ENCODE data around the gene CD93. TPM values are rescaled to one million over a fixed set of nuclear protein-coding genes. Genes with fewer than 3 reads are reported as not detected.

Gene CD93
- polyA plus RNA-seq, 1 donor, result 17.3 TPM

GRCh38 chr20:23128461-23129125, 42.5 kb upstream of the CD93 start:
- Histone ChIP-seq H3K27me3 (ENCODE audit: control insufficient read depth, insufficient read depth, low read length) (no peaks in the 10 kb centered on the region), H3K27ac (ENCODE audit: low read length) (no peak overlapping the region), H3K36me3 (ENCODE audit: control insufficient read depth, insufficient read depth, low read length) (no peaks in the 10 kb centered on the region), H3K4me1 (ENCODE audit: control insufficient read depth, insufficient read depth, low read length) (peaks cover 11% of the 10 kb centered on the region), H3K9me3 (ENCODE audit: control insufficient read depth, low read depth, low read length) (no peaks in the 10 kb centered on the region), H3K4me3 (ENCODE audit: low read length) (no peak overlapping the region)
- no peak for DNase-seq
- WGBS (ENCODE audit: insufficient coverage, low lambda C conversion rate), result 100% methylated on average over 3 of the region's 13 CpGs

- WGBS (ENCODE audit: insufficient coverage, low lambda C conversion rate), result no CpG with 5 or more reads among the region's 14 CpGs
- DNase-seq, result no peak
- no peak overlapping the region for H3K27ac ChIP-seq (ENCODE audit: low read length)
- H3K4me1 ChIP-seq (ENCODE audit: control insufficient read depth, insufficient read depth, low read length), result peaks cover 11% of the 10 kb centered on the region
- H3K9me3 ChIP-seq (ENCODE audit: control insufficient read depth, low read depth, low read length), result no peaks in the 10 kb centered on the region
- H3K27me3 ChIP-seq (ENCODE audit: control insufficient read depth, insufficient read depth, low read length), result peaks cover 4% of the 10 kb centered on the region
- H3K36me3 ChIP-seq (ENCODE audit: control insufficient read depth, insufficient read depth, low read length), result no peaks in the 10 kb centered on the region
- no peak overlapping the region for H3K4me3 ChIP-seq (ENCODE audit: low read length)
Measured at GRCh38 chr20:23127506-23128279, 41.6 kb upstream of the CD93 start.

- no peak for DNase-seq
- Histone ChIP-seq H3K36me3 (ENCODE audit: control insufficient read depth, insufficient read depth, low read length) (no peaks in the 10 kb centered on the region), H3K27me3 (ENCODE audit: control insufficient read depth, insufficient read depth, low read length) (peaks cover 4% of the 10 kb centered on the region), H3K4me1 (ENCODE audit: control insufficient read depth, insufficient read depth, low read length) (peaks cover 5% of the 10 kb centered on the region), H3K4me3 (ENCODE audit: low read length) (no peak overlapping the region), H3K27ac (ENCODE audit: low read length) (no peak overlapping the region), H3K9me3 (ENCODE audit: control insufficient read depth, low read depth, low read length) (no peaks in the 10 kb centered on the region)
- WGBS (ENCODE audit: insufficient coverage, low lambda C conversion rate), result no CpG with 5 or more reads among the region's 12 CpGs
Measured at GRCh38 chr20:23126281-23127061, 40.3 kb upstream of the CD93 start.

GRCh38 chr20:23125625-23126191, 39.6 kb upstream of the CD93 start:
- peak in 1 of 2 donors; percentile 15 for DNase-seq
- no peak overlapping the region for H3K4me3 ChIP-seq (ENCODE audit: low read length)
- peaks cover 9% of the 10 kb centered on the region for H3K27me3 ChIP-seq (ENCODE audit: control insufficient read depth, insufficient read depth, low read length)
- H3K4me1 ChIP-seq (ENCODE audit: control insufficient read depth, insufficient read depth, low read length), result peaks cover 5% of the 10 kb centered on the region
- no CpG with 5 or more reads among the region's 5 CpGs for WGBS (ENCODE audit: insufficient coverage, low lambda C conversion rate)
- no peaks in the 10 kb centered on the region for H3K9me3 ChIP-seq (ENCODE audit: control insufficient read depth, low read depth, low read length)
- H3K36me3 ChIP-seq (ENCODE audit: control insufficient read depth, insufficient read depth, low read length), result no peaks in the 10 kb centered on the region
- no peak overlapping the region for H3K27ac ChIP-seq (ENCODE audit: low read length)

GRCh38 chr20:23125159-23125558, 39.0 kb upstream of the CD93 start:
- Histone ChIP-seq H3K4me1 (ENCODE audit: control insufficient read depth, insufficient read depth, low read length) (peaks cover 5% of the 10 kb centered on the region), H3K36me3 (ENCODE audit: control insufficient read depth, insufficient read depth, low read length) (no peaks in the 10 kb centered on the region), H3K9me3 (ENCODE audit: control insufficient read depth, low read depth, low read length) (no peaks in the 10 kb centered on the region), H3K27me3 (ENCODE audit: control insufficient read depth, insufficient read depth, low read length) (peaks cover 13% of the 10 kb centered on the region), H3K4me3 (ENCODE audit: low read length) (no peak overlapping the region), H3K27ac (ENCODE audit: low read length) (no peak overlapping the region)
- no CpG with 5 or more reads among the region's 5 CpGs for WGBS (ENCODE audit: insufficient coverage, low lambda C conversion rate)
- DNase-seq, result peak in 1 of 2 donors; percentile 44

GRCh38 chr20:23123886-23124285, 37.8 kb upstream of the CD93 start:
- no peak overlapping the region for H3K27ac ChIP-seq (ENCODE audit: low read length)
- H3K9me3 ChIP-seq (ENCODE audit: control insufficient read depth, low read depth, low read length), result no peaks in the 10 kb centered on the region
- no peak overlapping the region for H3K4me3 ChIP-seq (ENCODE audit: low read length)
- DNase-seq, result no peak
- H3K4me1 ChIP-seq (ENCODE audit: control insufficient read depth, insufficient read depth, low read length), result peaks cover 5% of the 10 kb centered on the region
- WGBS (ENCODE audit: insufficient coverage, low lambda C conversion rate), result no CpG with 5 or more reads among the region's 10 CpGs
- H3K36me3 ChIP-seq (ENCODE audit: control insufficient read depth, insufficient read depth, low read length), result no peaks in the 10 kb centered on the region
- H3K27me3 ChIP-seq (ENCODE audit: control insufficient read depth, insufficient read depth, low read length), result peaks cover 15% of the 10 kb centered on the region

- WGBS (ENCODE audit: insufficient coverage, low lambda C conversion rate), result no CpG with 5 or more reads among the region's 18 CpGs
- H3K36me3 ChIP-seq (ENCODE audit: control insufficient read depth, insufficient read depth, low read length), result no peaks in the 10 kb centered on the region
- H3K9me3 ChIP-seq (ENCODE audit: control insufficient read depth, low read depth, low read length), result no peaks in the 10 kb centered on the region
- no peak overlapping the region for H3K27ac ChIP-seq (ENCODE audit: low read length)
- H3K4me1 ChIP-seq (ENCODE audit: control insufficient read depth, insufficient read depth, low read length), result peaks cover 5% of the 10 kb centered on the region
- no peak for DNase-seq
- no peak overlapping the region for H3K4me3 ChIP-seq (ENCODE audit: low read length)
- H3K27me3 ChIP-seq (ENCODE audit: control insufficient read depth, insufficient read depth, low read length), result peaks cover 15% of the 10 kb centered on the region
Measured at GRCh38 chr20:23122796-23123655, 36.9 kb upstream of the CD93 start.

GRCh38 chr20:23122321-23122720, 36.2 kb upstream of the CD93 start:
- WGBS (ENCODE audit: insufficient coverage, low lambda C conversion rate), result no CpG with 5 or more reads among the region's 9 CpGs
- no peaks in the 10 kb centered on the region for H3K36me3 ChIP-seq (ENCODE audit: control insufficient read depth, insufficient read depth, low read length)
- peaks cover 15% of the 10 kb centered on the region for H3K27me3 ChIP-seq (ENCODE audit: control insufficient read depth, insufficient read depth, low read length)
- no peak overlapping the region for H3K4me3 ChIP-seq (ENCODE audit: low read length)
- no peaks in the 10 kb centered on the region for H3K9me3 ChIP-seq (ENCODE audit: control insufficient read depth, low read depth, low read length)
- no peak overlapping the region for H3K27ac ChIP-seq (ENCODE audit: low read length)
- DNase-seq, result no peak
- peaks cover 5% of the 10 kb centered on the region for H3K4me1 ChIP-seq (ENCODE audit: control insufficient read depth, insufficient read depth, low read length)

- peaks cover 15% of the 10 kb centered on the region for H3K27me3 ChIP-seq (ENCODE audit: control insufficient read depth, insufficient read depth, low read length)
- peaks cover 5% of the 10 kb centered on the region for H3K4me1 ChIP-seq (ENCODE audit: control insufficient read depth, insufficient read depth, low read length)
- no peaks in the 10 kb centered on the region for H3K36me3 ChIP-seq (ENCODE audit: control insufficient read depth, insufficient read depth, low read length)
- H3K27ac ChIP-seq (ENCODE audit: low read length), result no peak overlapping the region
- no peak overlapping the region for H3K4me3 ChIP-seq (ENCODE audit: low read length)
- no CpG with 5 or more reads among the region's 9 CpGs for WGBS (ENCODE audit: insufficient coverage, low lambda C conversion rate)
- no peak for DNase-seq
- no peaks in the 10 kb centered on the region for H3K9me3 ChIP-seq (ENCODE audit: control insufficient read depth, low read depth, low read length)
Measured at GRCh38 chr20:23121751-23122320, 35.7 kb upstream of the CD93 start.

All from large intestine (tissue), 3 donors.